Esophagus (tissue), 2 donors: ENCODE measurements around the gene DMBT1. TPM values are rescaled to one million over a fixed set of nuclear protein-coding genes. Genes with fewer than 3 reads are reported as not detected.

Experiments used
- H3K27ac ChIP-seq, 2 donors: one replicate each; pipeline ENCODE4 v1.5.1; 2013; ENCODE audit warnings: low read depth in 2 of 2, mild to moderate bottlenecking in 2 of 2, inconsistent platforms in 1 of 2, low read length in 1 of 2, moderate library complexity in 1 of 2
- H3K27me3 ChIP-seq, 2 donors: one replicate each; pipeline ENCODE4 v1.6.1; 2013; ENCODE audit warnings: low read length in 2 of 2, control low read depth in 1 of 2, mild to moderate bottlenecking in 1 of 2; ENCODE audit not compliant: insufficient read depth in 2 of 2, control insufficient read depth in 1 of 2
- H3K36me3 ChIP-seq, 2 donors: one replicate each; pipeline ENCODE4 v1.6.1; 2013; ENCODE audit warnings: low read length in 1 of 2; ENCODE audit not compliant: control insufficient read depth in 2 of 2, insufficient read depth in 2 of 2
- H3K4me1 ChIP-seq, 2 donors: one replicate each; pipeline ENCODE4 v1.6.1; 2013; ENCODE audit warnings: low read length in 1 of 2; ENCODE audit not compliant: control insufficient read depth in 2 of 2, insufficient read depth in 2 of 2
- H3K4me3 ChIP-seq, 2 donors: one replicate each; pipeline ENCODE4 v1.5.1; 2013; ENCODE audit warnings: low read length in 2 of 2, mild to moderate bottlenecking in 2 of 2, low read depth in 1 of 2, moderate library complexity in 1 of 2
- H3K9me3 ChIP-seq, 2 donors: one replicate each; pipeline ENCODE4 v1.6.1; 2013; ENCODE audit warnings: mild to moderate bottlenecking in 2 of 2, low read depth in 1 of 2, low read length in 1 of 2, moderate library complexity in 1 of 2; ENCODE audit not compliant: control insufficient read depth in 2 of 2, insufficient read depth in 1 of 2
- WGBS, 2 donors: extraction: QIAGEN DNeasy Blood & Tissue Kit; methylation state at CpG; one replicate each; pipeline ENCODE4 v1.1.7; 2013; 5-methylcytosine and 5-hydroxymethylcytosine counted together
- polyA plus RNA-seq, 2 donors: library from polyadenylated mRNA; stranded (reverse); fragments of 200-250 nt; gene quantifications; one replicate each; pipeline ENCODE4 v1.2.3, GENCODE V29; 2013
- donor health status: healthy with polysubstance abuse.
- donor health status: Bipolar disorder and iron deficiency.

DMBT1 gene
- polyA plus RNA-seq, 2 donors = 0.16 to 0.35 TPM

DNA sequence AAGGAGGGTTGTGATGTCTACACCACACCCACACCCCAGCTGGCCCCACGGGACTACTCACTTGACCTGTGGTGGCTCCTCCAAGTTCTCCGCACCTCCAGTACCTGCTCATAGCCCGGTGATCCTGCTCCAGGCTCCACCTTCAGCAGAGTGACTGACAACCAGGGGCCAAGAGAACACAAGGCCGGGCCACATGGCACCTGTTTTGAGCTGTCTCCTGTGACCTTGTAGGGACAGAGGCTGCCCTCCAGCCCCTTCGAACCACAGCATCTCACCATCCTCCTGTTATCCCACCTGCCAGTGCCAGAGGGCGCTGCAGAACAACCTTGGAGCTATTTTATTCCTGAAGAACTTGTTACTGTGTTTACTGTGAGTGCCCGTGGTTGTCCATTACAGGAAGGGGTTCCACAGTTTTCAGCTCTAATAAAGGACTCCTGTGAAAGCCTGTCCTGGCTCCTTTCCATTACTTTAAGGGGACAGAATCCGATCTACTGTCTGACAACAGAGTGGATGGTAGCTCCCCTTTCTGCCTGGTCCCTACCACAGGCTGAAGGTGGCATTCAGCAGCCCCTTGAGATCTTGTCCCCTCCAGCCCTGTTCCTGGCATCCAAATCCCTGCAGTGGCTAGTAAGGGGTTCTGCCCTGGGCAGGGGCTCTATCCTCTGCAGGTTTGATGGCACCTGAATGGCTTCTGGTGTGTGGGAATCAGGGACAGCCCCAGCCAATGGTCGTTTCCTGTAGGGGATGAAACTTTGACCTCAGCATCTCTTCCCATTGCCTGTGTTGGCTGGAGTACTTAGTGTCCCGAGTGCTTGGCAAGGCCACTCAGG is 88.3 kb downstream of the DMBT1 start:
- Histone ChIP-seq H3K36me3 (no peaks in the 10 kb centered on the region), H3K27ac (no peak overlapping the region), H3K4me3 (no peak overlapping the region), H3K9me3 (no peaks in the 10 kb centered on the region), H3K4me1 (no peaks in the 10 kb centered on the region), H3K27me3 (no peaks in the 10 kb centered on the region)
- 23 to 28% methylated on average over 10 of the region's 10 CpGs for WGBS, 2 donors

GRCh38 chr10:122649903-122650302 is 89.3 kb downstream of the DMBT1 start:
- Histone ChIP-seq H3K4me1 (no peaks in the 10 kb centered on the region), H3K4me3 (no peak overlapping the region), H3K27ac (no peak overlapping the region), H3K36me3 (no peaks in the 10 kb centered on the region), H3K9me3 (no peaks in the 10 kb centered on the region), H3K27me3 (no peaks in the 10 kb centered on the region)
- 74 to 75% methylated on average over 5 of the region's 5 CpGs for WGBS, 2 donors

- H3K9me3 ChIP-seq = no peaks in the 10 kb centered on the region
- no peak overlapping the region for H3K27ac ChIP-seq
- no peak overlapping the region for H3K4me3 ChIP-seq
- H3K27me3 ChIP-seq = no peaks in the 10 kb centered on the region
- no peaks in the 10 kb centered on the region for H3K4me1 ChIP-seq
- H3K36me3 ChIP-seq = no peaks in the 10 kb centered on the region
- 77 to 88% methylated on average over 2 of the region's 2 CpGs for WGBS, 2 donors
These were observed 89.8 kb downstream of the DMBT1 start for GRCh38 chr10:122650331-122650730.

- H3K9me3 ChIP-seq = no peaks in the 10 kb centered on the region
- 84 to 87% methylated on average over 9 of the region's 9 CpGs for WGBS, 2 donors
- no peak overlapping the region for H3K27ac ChIP-seq
- no peaks in the 10 kb centered on the region for H3K4me1 ChIP-seq
- H3K36me3 ChIP-seq = no peaks in the 10 kb centered on the region
- no peak overlapping the region for H3K4me3 ChIP-seq
- no peaks in the 10 kb centered on the region for H3K27me3 ChIP-seq
These were observed 95.2 kb downstream of the DMBT1 start for GRCh38 chr10:122655524-122656307.

DNA sequence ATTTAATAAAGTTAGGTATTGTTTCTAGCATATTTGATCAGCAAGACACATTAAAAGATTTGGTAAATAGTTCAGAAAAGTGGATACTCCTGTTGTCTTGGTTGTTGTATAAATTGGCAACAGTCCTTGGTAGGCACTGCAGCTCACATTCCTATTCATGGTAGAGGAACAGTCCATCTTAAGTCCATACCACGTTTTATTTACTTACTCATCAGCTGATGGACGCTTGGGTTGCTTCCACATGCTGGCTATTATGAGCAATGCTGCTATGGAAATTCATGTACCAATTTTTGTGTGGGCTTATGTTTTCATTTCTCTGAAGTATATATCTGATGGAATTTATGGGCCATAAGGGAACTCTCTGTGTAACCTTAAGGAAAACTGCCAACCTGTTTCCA is 95.8 kb downstream of the DMBT1 start:
- WGBS, 2 donors = 42 to 59% methylated on average over 2 of the region's 2 CpGs
- H3K4me3 ChIP-seq = no peak overlapping the region
- H3K9me3 ChIP-seq = no peaks in the 10 kb centered on the region
- H3K36me3 ChIP-seq = no peaks in the 10 kb centered on the region
- no peaks in the 10 kb centered on the region for H3K4me1 ChIP-seq
- no peaks in the 10 kb centered on the region for H3K27me3 ChIP-seq
- no peak overlapping the region for H3K27ac ChIP-seq

- no peak overlapping the region for H3K4me3 ChIP-seq
- no peaks in the 10 kb centered on the region for H3K4me1 ChIP-seq
- no peak overlapping the region for H3K27ac ChIP-seq
- no peaks in the 10 kb centered on the region for H3K9me3 ChIP-seq
- no peaks in the 10 kb centered on the region for H3K36me3 ChIP-seq
- no peaks in the 10 kb centered on the region for H3K27me3 ChIP-seq
- WGBS, 2 donors = 82 to 83% methylated on average over 5 of the region's 5 CpGs
These were observed 96.2 kb downstream of the DMBT1 start for GRCh38 chr10:122656741-122657140.

- H3K4me1 ChIP-seq = no peaks in the 10 kb centered on the region
- 74 to 75% methylated on average over 4 of the region's 4 CpGs for WGBS, 2 donors
- no peaks in the 10 kb centered on the region for H3K27me3 ChIP-seq
- no peak overlapping the region for H3K27ac ChIP-seq
- no peaks in the 10 kb centered on the region for H3K36me3 ChIP-seq
- H3K4me3 ChIP-seq = no peak overlapping the region
- H3K9me3 ChIP-seq = no peaks in the 10 kb centered on the region
These were observed 96.7 kb downstream of the DMBT1 start for GRCh38 chr10:122657255-122657654.

DNA sequence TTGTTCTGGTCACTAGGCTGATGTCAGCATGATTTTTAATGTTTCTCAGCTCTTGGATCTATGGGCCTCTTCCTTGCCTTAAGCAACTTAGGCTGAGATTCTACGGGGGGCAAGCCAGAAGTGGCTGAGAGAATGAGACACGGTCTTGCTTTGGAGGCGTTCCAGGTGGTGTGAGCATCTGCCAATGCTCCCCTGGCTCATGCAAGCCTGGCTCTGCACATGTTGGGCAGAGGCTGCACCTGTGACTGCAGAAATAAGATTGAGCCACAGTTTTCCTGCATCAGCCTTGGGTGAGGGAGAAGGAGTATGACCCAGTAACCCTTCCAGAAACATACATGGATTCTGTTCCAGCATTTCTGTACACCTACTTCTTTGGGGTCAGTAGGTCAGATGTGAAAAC is 97.2 kb downstream of the DMBT1 start:
- H3K4me3 ChIP-seq = no peak overlapping the region
- 44 to 56% methylated on average over 3 of the region's 3 CpGs for WGBS, 2 donors

DNA sequence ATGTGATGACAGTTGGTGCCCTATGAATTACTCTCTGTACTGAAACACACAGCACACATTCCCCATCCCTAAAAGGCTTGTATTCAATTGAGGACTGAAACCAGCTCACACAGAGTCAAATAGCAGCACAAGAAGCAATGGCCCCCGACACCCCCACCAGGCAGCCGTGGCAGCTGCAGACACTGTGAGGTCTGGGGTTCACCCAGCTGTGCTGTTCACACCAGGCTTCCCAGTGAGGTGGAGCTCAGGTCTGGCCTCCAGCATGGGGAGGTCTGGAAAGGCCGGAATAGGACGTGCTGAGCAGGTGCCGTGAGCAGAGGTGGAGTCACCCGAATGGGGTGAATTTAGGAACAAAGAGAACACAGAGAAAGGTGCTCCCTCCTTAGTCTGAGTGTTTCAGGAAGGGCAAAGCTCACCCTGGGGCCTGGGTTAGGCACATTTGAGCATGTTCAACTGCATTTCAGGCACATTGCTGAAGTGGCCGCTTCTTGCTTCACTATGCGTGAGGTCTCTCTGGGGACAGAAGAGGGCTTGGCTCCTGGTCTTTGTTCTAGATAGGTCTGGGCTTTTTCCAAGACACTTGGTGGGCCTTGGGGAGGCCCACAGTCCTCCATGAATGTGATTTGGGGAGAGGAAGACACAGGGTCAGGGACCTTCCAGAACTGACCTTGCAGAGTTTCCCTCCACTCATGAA is 97.9 kb downstream of the DMBT1 start:
- H3K36me3 ChIP-seq = no peaks in the 10 kb centered on the region
- no peaks in the 10 kb centered on the region for H3K9me3 ChIP-seq
- WGBS, 2 donors = 75 to 79% methylated on average over 8 of the region's 8 CpGs
- no peaks in the 10 kb centered on the region for H3K27me3 ChIP-seq
- H3K27ac ChIP-seq = no peak overlapping the region
- no peak overlapping the region for H3K4me3 ChIP-seq
- H3K4me1 ChIP-seq = no peaks in the 10 kb centered on the region

More for the DNA sequence above, 97.2 kb downstream of the DMBT1 start:
- H3K36me3 ChIP-seq = no peaks in the 10 kb centered on the region
- no peaks in the 10 kb centered on the region for H3K9me3 ChIP-seq
- H3K27ac ChIP-seq = no peak overlapping the region
- H3K27me3 ChIP-seq = no peaks in the 10 kb centered on the region
- H3K4me1 ChIP-seq = no peaks in the 10 kb centered on the region
